EL (cell line): ENCODE data around the gene WDFY4.

ENCODE experiments used
- DNase-seq: peaks from one replicate; pipeline ENCODE4 v3.0.0-alpha.2; 2016

The WDFY4 gene

GRCh38 chr10:48833674-48834073, 149.0 kb downstream of the WDFY4 start:
- no peak for DNase-seq

GRCh38 chr10:48834189-48834965, 149.7 kb downstream of the WDFY4 start:
- no peak for DNase-seq

GRCh38 chr10:48835781-48836180, 151.1 kb downstream of the WDFY4 start:
- no peak for DNase-seq

DNA sequence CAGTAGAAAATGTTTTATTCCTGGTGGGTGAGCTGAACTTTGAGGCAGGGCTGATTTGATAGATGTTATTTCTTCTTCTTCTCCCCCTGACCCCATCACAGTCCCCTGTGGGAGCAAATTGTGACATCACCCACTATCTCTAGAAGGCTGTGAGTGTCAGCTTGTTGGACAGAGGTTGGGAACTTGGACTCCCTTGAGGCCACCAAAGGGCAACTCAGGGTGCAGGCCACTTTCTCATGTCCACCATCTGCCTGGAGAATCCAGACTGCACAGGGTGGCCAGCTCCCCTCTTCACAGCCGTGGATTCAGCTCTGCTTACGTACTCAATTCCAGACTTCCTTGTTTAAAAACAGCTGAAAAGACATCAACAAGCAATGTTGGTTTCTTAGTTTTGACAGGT, 151.9 kb downstream of the WDFY4 start:
- no peak for DNase-seq

DNA sequence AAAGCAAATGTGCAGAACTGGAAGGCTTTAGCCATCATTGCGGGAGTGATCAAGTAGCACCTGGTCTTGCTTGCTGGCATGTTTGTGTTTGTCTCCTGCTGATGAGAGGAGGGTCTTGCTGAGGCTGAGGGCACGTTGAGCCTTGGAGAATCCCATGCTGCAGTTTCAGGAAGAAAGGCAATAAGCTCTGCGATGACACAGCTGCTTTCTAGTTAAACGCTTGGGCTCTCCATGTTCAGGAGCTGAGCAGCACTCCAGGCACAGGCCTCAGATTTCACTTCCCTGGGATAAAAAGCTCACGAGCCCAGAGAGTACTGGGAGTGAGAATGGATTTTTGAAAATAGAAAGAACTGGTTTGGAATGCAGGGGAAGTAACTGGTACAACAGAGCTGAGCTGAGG, 154.2 kb downstream of the WDFY4 start:
- no peak for DNase-seq

DNA sequence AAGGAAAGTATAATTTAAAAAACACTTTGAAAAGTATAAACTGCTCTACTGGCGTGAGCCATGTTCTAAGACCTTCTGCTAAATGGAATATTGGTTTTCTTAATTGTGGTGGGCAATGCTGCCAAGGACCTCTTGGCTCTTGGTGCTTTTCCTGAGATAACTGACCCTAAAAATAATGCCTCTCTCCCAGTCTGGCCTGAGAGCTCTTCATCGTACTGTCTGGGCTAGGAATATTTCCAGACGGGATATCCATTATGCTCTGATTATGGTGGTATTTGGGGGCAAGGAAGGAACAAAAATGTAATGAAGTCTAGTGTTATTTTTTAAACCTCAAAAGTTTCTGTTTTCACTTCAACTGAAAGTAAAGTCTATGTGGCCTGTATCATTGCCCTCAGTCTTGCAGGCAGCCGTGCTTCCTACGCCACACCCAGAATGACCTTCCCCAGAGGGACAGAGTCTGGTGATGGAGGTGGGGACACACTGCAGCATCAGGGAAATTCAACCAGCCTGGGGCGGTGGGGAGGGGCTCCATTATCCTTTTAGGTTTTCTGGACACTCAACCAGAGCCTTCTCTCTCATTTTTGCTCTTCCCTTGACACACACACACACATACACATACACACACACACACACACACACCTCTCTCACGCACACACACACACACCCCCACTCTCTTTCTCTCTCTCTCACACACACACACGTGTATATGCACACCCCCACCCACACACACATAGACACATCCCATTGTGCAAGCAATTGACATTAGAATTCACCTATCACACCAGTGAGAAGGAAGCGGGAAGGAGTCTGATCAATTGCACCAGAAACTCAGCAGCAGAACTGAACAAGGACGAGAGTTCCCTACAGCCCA, 155.4 kb downstream of the WDFY4 start:
- no peak for DNase-seq

DNA sequence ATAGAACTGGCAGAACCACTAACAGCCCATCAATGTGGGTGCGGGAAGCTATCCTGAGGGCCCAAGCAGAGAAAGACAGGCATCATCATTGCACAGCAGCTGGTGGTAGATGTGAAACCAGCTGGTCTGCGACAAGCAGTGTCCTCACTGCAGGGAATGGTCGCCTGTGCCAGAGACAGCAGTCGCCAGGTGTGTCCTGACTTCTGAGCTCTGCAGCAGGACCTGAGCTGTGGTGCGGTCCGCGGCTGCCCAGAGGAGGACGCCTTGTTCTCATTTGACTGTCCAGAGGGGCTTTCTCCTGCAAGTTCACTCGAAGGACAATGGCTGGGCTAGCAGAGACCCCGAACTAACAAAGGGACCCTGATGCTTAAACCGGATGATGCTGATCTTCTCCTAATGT, 157.6 kb downstream of the WDFY4 start:
- DNase-seq = no peak

- DNase-seq = no peak
Observed at GRCh38 chr10:48843198-48843597, 158.5 kb downstream of the WDFY4 start.

DNA sequence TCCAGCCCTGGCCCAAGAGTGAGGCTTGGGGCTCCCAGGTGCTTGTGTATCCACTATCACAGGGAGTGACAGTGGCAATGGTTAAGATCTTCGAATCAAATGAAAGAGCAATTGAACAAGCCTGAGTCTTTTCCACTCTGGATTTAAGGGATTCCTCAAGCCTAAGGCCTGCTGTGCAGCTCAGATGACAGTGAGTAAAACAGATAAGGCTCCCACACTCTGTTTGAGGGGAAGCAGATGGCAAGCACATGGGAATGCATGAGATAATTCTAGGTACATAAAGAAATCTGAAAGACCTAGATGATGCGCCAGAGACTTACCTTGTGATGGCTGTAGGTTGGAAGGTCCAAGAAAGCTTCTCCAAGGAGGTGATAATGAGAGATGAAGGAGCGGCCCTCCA, 159.9 kb downstream of the WDFY4 start:
- no peak for DNase-seq

DNA sequence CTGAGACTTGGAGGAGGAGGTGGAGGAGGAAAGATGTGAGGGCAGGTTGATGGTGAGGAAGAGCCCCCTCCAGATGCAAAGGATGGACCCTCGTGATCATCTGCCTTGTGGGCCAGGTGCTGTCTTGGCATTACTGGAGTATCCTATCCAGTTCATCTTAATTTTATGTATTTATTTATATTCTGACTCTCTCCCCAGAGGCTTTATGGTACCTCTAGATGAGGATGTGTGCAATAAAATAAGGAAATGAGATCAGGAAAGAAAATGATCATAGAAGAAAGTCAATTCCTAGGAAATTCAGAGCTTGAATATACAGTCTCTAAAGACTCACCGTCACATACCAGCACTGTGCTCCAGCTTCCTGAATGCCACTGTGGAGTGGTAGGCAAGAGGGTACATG, 160.8 kb downstream of the WDFY4 start:
- no peak for DNase-seq

DNA sequence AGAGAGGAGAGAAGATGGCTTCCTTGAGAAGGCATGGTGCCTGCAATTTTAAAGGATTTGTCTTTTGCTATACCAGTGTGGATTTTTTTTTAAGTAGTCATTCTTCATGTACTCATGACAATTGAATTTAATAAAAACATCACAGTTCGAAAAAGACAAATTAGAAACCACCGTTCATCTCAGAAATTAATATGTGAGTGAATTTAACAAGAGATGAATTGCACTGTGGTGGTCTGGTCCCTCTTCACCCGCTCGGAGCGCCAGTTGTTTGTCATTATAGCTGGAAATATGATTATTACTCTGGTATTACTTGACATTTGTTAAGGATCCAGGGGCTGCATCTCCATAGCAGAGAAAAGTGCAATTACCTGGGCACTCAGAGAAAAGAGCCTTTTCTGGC, 163.0 kb downstream of the WDFY4 start:
- DNase-seq = no peak

GRCh38 chr10:48856855-48857254, 172.2 kb downstream of the WDFY4 start:
- DNase-seq = no peak

- no peak for DNase-seq
Observed at GRCh38 chr10:48872234-48872633, 187.6 kb downstream of the WDFY4 start.

DNA sequence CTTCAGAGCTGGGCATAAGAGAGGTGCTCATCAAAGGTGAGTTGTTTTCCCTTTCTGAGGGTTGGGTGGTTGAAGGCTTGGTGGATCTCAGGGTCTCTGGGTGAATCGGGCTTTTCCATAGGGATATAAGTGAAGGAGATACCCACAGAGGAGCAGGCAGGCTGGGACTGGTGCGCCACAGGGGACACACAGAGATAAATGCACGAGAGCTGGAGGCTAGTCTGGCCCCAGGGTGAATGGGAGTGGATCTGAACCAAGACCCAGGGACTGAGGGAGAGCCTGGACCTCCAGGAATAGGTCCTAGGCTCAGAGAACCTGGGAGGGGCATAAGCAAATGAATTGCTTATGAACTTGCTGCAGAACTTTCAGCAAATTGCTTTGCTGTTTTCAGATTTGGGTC, 193.4 kb downstream of the WDFY4 start:
- no peak for DNase-seq

DNA sequence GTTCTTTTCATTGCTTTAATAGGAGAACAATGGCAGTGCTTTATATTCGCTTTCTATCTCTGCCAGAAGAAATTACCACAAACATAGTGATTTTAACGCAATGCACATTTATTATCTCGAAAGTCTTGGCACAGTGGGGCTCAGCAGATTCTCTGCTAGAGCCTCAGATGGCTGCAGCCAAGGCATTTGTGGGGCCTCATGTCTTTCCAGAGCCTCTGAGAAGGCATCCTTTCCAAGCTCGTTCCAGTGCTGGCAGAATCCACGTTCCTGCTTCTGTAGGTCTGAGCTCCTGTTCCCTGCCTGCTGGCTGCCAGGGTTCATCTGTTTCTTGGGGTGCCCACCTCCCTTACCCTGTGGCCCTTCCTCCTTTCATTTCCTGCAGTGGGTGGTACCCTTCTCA, 194.8 kb downstream of the WDFY4 start:
- no peak for DNase-seq

- DNase-seq = no peak
Observed at GRCh38 chr10:48880016-48880705, 195.5 kb downstream of the WDFY4 start.

DNA sequence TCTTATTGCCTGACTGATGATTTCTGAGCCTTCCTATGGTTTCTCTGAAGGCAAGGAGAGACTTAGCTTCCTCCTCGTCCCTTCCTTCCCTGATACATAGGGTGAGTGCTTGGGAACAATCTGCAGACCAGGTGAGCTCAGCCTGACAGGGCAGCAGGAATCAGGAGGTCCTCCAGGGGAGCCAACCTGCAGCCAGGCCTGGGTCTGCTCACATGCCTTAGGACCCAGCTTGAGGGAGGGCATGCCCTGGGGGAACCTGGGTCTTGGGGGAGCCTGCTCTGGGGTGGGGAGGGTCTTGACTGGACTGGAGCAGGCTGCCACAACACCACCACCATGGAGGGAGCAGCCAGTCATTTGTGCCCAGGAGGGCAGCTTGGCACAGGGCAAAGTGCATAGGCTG, 197.3 kb downstream of the WDFY4 start:
- DNase-seq = no peak

GRCh38 chr10:48882881-48883280, 198.2 kb downstream of the WDFY4 start:
- DNase-seq = no peak

DNA sequence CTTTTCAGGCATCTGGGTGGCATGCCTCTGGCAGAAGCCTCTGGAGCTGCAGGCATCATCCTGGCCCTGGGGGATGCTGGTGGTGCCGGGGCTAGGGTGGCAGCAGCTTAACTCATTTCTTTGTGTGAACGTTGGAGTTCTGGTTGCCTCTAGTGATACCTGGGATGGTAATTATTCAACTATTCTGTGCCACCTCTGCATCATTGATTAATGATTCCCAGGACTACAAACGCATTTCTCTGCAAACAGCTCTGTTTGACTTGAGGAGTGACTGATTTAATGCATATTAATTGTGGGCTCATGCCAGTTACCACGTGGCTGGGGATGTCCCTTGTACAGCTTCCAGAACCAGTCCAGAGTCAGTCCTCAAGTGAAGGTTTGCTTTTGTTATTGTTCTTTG, 199.0 kb downstream of the WDFY4 start:
- DNase-seq = no peak

DNA sequence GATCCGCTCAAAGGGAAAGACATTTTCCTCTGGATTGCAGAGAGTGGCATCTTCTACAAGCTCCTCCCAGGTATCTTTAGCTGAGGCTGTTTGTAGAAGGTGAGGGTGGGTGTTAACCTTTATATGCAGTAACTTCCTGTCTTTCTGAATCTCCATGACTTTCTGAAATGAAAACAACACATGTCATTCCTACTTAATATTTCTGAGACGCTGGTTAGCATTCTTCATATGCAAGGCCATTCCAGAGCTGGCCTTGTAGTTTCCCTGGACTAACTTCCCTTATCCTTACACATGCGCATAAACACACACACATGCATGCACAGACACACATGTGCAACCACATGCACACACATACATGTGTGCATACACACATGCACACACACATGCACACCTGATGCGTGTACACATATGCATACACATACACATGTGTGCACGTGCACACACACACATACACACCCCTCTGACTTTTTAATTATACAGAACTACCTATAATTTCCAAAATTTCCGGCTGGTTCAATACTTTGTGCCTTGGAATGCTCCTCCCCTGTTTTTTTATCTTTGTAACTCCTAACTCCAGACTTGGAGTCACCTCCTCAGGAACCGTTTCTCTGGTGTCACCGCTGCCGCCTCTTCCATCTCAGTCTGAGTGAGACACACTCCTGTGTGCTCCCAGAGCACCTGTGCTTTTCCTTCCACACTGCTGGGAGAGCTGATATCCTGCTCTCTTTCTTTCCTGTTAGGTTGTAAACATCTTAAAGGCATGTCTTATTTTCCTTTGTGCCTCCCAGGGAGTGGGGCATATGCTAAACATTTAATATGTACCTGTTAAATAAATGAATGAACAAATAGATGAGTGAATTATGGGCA, 199.7 kb downstream of the WDFY4 start:
- no peak for DNase-seq

- no peak for DNase-seq
Observed at GRCh38 chr10:48885376-48885775, 200.7 kb downstream of the WDFY4 start.

GRCh38 chr10:48887982-48888381, 203.3 kb downstream of the WDFY4 start:
- DNase-seq = no peak
